ENCODE data around the gene BIRC5. TPM values are rescaled to one million over a fixed set of nuclear protein-coding genes. Genes with fewer than 3 reads are reported as not detected.

BIRC5 gene
- total and polyA plus RNA-seq, 8 donors: 0.12 to 1.7 (median 0.77) TPM; not detected in 1

- FAIRE-seq: no peak
- Histone ChIP-seq H3K4me1 (peaks cover 7 to 38% (median 9%) of the 10 kb centered on the region in 3 donors), H3K9me3 (no peaks in the 10 kb centered on the region), H3K27ac (no peak overlapping the region), H3K27me3 (no peaks in the 10 kb centered on the region), H3K36me3 (no peaks in the 10 kb centered on the region), H3K4me3 (no peak overlapping the region)
- intact Hi-C loops (cut with DNase I): no loop called here
- no peak for TF ChIP-seq CTCF (IDR thresholded peaks at IDR 0.05)
- 71 to 79% methylated on average over 26 of the region's 26 CpGs for WGBS, 2 donors
- peak in 3 of 6 donors; percentile 43 to 66 (median 55) for DNase-seq
- ATAC-seq: no peak
Measured at GRCh38 chr17:78267253-78268073, 53.4 kb downstream of the BIRC5 start.

GRCh38 chr17:78268191-78268874 is 54.3 kb downstream of the BIRC5 start:
- no peak for ATAC-seq

GRCh38 chr17:78268951-78269905 is 55.2 kb downstream of the BIRC5 start:
- WGBS, 2 donors: 56 to 58% methylated on average over 33 to 34 of the region's 34 CpGs
- intact Hi-C loops (cut with DNase I): no loop called here
- DNase-seq (peak in 3 of 6 donors; percentile 25 to 68 (median 65)), ATAC-seq (peak in 1 of 4 donors; percentile 2), FAIRE-seq (no peak)
- H3K36me3 ChIP-seq: no peaks in the 10 kb centered on the region
- peaks cover 7 to 38% (median 9%) of the 10 kb centered on the region in 3 donors for H3K4me1 ChIP-seq
- H3K4me3 ChIP-seq: no peak overlapping the region
- H3K27ac ChIP-seq: no peak overlapping the region
- TF ChIP-seq CTCF (IDR thresholded peaks at IDR 0.05): no peak
- no peaks in the 10 kb centered on the region for H3K9me3 ChIP-seq
- H3K27me3 ChIP-seq: no peaks in the 10 kb centered on the region

More at GRCh38 chr17:78268191-78268874, 54.3 kb downstream of the BIRC5 start:
- Histone ChIP-seq H3K27ac (no peak overlapping the region), H3K9me3 (no peaks in the 10 kb centered on the region), H3K4me1 (peaks cover 7 to 38% (median 9%) of the 10 kb centered on the region in 3 donors), H3K36me3 (no peaks in the 10 kb centered on the region), H3K4me3 (no peak overlapping the region), H3K27me3 (no peaks in the 10 kb centered on the region)
- DNase-seq (peak in 3 of 6 donors; percentile 33 to 78 (median 57)), FAIRE-seq (no peak)
- 65 to 69% methylated on average over 24 of the region's 24 CpGs for WGBS, 2 donors
- no peak for TF ChIP-seq CTCF (IDR thresholded peaks at IDR 0.05)
- intact Hi-C loops (cut with DNase I): no loop called here

- peak in 1 of 6 donors; percentile 52 for DNase-seq
- peaks cover 7 to 38% (median 9%) of the 10 kb centered on the region in 3 donors for H3K4me1 ChIP-seq
- no peak for TF ChIP-seq CTCF (IDR thresholded peaks at IDR 0.05)
- no peaks in the 10 kb centered on the region for H3K36me3 ChIP-seq
- WGBS, 2 donors: 86% methylated on average over 8 of the region's 8 CpGs
- intact Hi-C loops (cut with DNase I): no loop called here
- ATAC-seq: no peak
- H3K9me3 ChIP-seq: no peaks in the 10 kb centered on the region
- no peak overlapping the region for H3K27ac ChIP-seq
- H3K4me3 ChIP-seq: no peak overlapping the region
- no peak for FAIRE-seq
- H3K27me3 ChIP-seq: no peaks in the 10 kb centered on the region
Measured at GRCh38 chr17:78269955-78270381, 55.9 kb downstream of the BIRC5 start.
